CD14-positive monocyte (primary cell): Measurements from ENCODE around the gene LTBP2. TPM values are rescaled to one million over a fixed set of nuclear protein-coding genes. Genes with fewer than 3 reads are reported as not detected.
A peak's percentile ranks its signal among the peaks of the same experiment; 100 is the strongest.

Source experiments
- DNase-seq, 3 donors: peaks; one replicate each; pipeline ENCODE4 v3.0.0-alpha.2; 2011 to 2022
- H2AFZ ChIP-seq: 2 replicates; pipeline ENCODE4 v1.6.0; 2012; ENCODE audit warnings: mild to moderate bottlenecking, low read depth, low read length, inconsistent platforms; ENCODE audit not compliant: insufficient read depth, poor library complexity, severe bottlenecking
- H3K27ac ChIP-seq, 2 donors: 1 replicate in 1 of 2; 2 replicates in 1 of 2; pipeline ENCODE4 v1.5.1; 2012 to 2013; ENCODE audit warnings: low read length in 2 of 2, control low read depth in 1 of 2, inconsistent platforms in 1 of 2, low read depth in 1 of 2, mild to moderate bottlenecking in 1 of 2
- H3K27me3 ChIP-seq, 2 donors: one replicate each; pipeline versions ENCODE4 v1.6.0 to v1.6.1; 2011 to 2013; ENCODE audit warnings: low read length in 2 of 2; ENCODE audit not compliant: control insufficient read depth in 2 of 2, insufficient read depth in 2 of 2
- H3K36me3 ChIP-seq, 2 donors: replicated peaks in 1 of 2; 1 replicate in 1 of 2; 2 replicates in 1 of 2; pipeline versions ENCODE4 v1.5.1 to v1.6.1; 2012 to 2013; ENCODE audit warnings: low read length in 2 of 2, control low read depth in 1 of 2, inconsistent platforms in 1 of 2, mild to moderate bottlenecking in 1 of 2; ENCODE audit not compliant: insufficient read depth in 2 of 2, control insufficient read depth in 1 of 2
- H3K4me1 ChIP-seq, 2 donors: 1 replicate in 1 of 2; 2 replicates in 1 of 2; pipeline versions ENCODE4 v1.5.1 to v1.6.1; 2012 to 2013; ENCODE audit warnings: low read length in 2 of 2, control low read depth in 1 of 2, inconsistent platforms in 1 of 2, mild to moderate bottlenecking in 1 of 2, moderate library complexity in 1 of 2; ENCODE audit not compliant: insufficient read depth in 2 of 2, control insufficient read depth in 1 of 2
- H3K4me2 ChIP-seq: replicated peaks from 2 replicates; pipeline ENCODE3; 2012; ENCODE audit warnings: low read length, moderate library complexity, mild to moderate bottlenecking; ENCODE audit not compliant: poor library complexity, severe bottlenecking; ENCODE audit errors: extremely low read depth
- H3K4me3 ChIP-seq, 3 experiments: fragments of 200-600 bp in 1 of 3; sonication (generic) in 1 of 3; replicated peaks in 1 of 3; 1 replicate in 2 of 3; 2 replicates in 1 of 3; pipeline ENCODE4 v1.5.1; 2011 to 2013; ENCODE audit warnings: low read length in 3 of 3, mild to moderate bottlenecking in 3 of 3, control low read depth in 2 of 3, low read depth in 2 of 3, inconsistent platforms in 1 of 3, moderate library complexity in 1 of 3
- H3K79me2 ChIP-seq: 2 replicates; pipeline ENCODE4 v1.6.0; 2012; ENCODE audit warnings: mild to moderate bottlenecking, control low read depth, inconsistent platforms, low read length, moderate library complexity; ENCODE audit not compliant: insufficient read depth
- H3K9ac ChIP-seq: 2 replicates; pipeline ENCODE4 v1.6.0; 2017; ENCODE audit warnings: low read length, mild to moderate bottlenecking; ENCODE audit not compliant: insufficient read depth, poor library complexity, severe bottlenecking
- H3K9me3 ChIP-seq, 2 donors: replicated peaks in 1 of 2; 1 replicate in 1 of 2; 2 replicates in 1 of 2; pipeline versions ENCODE4 v1.5.1 to v1.6.1; 2012 to 2013; ENCODE audit warnings: low read length in 2 of 2, control low read depth in 1 of 2; ENCODE audit not compliant: control insufficient read depth in 1 of 2, insufficient read depth in 1 of 2
- H4K20me1 ChIP-seq: 2 replicates; pipeline ENCODE4 v1.6.0; 2012; ENCODE audit warnings: mild to moderate bottlenecking, low read length, control low read depth, moderate library complexity; ENCODE audit not compliant: insufficient read depth
- H3K27ac Mint-ChIP-seq, 7 donors: one replicate each; pipeline ENCODE4 v1.8.0; 2020; ENCODE audit warnings: mild to moderate bottlenecking in 7 of 7, mixed read lengths in 7 of 7, moderate library complexity in 6 of 7, inconsistent platforms in 2 of 7
- H3K27me3 Mint-ChIP-seq, 3 donors: one replicate each; pipeline ENCODE4 v1.8.0; 2021 to 2022; ENCODE audit warnings: low read depth in 3 of 3, mild to moderate bottlenecking in 3 of 3, mixed read lengths in 3 of 3, moderate library complexity in 3 of 3, inconsistent platforms in 1 of 3
- H3K36me3 Mint-ChIP-seq, 2 donors: one replicate each; pipeline ENCODE4 v1.8.0; 2020; ENCODE audit warnings: mixed read lengths in 2 of 2, inconsistent platforms in 1 of 2, mild to moderate bottlenecking in 1 of 2
- H3K4me1 Mint-ChIP-seq: one replicate; pipeline ENCODE4 v1.8.0; 2020; ENCODE audit warnings: mild to moderate bottlenecking, mixed read lengths
- H3K4me3 Mint-ChIP-seq, 2 donors: one replicate each; pipeline ENCODE4 v1.8.0; 2020; ENCODE audit warnings: mild to moderate bottlenecking in 2 of 2, mixed read lengths in 2 of 2, moderate library complexity in 1 of 2
- H3K9me3 Mint-ChIP-seq, 7 donors: one replicate each; pipeline ENCODE4 v1.8.0; 2020 to 2022; ENCODE audit warnings: mixed read lengths in 7 of 7, mild to moderate bottlenecking in 6 of 7, moderate library complexity in 6 of 7, inconsistent platforms in 2 of 7
- CTCF ChIP-seq: fragments of 200-600 bp; IDR thresholded peaks from one replicate; pipeline ENCODE4 v1.8.0; 2022; ENCODE audit warnings: antibody characterized with exemption, mild to moderate bottlenecking
- WGBS: methylation state at CpG from one replicate; pipeline ENCODE4 v1.1.5; 2013; ENCODE audit warnings: missing lambda C conversion rate; ENCODE audit not compliant: insufficient coverage; 5-methylcytosine and 5-hydroxymethylcytosine counted together
- intact Hi-C, 2 donors: fragments of 100-400 bp; cut with micrococcal nuclease; formaldehyde crosslinking; loops; one replicate each; pipeline versions ENCODE4 v1.15.0 to v1.15.1; 2023
- polyA plus RNA-seq, 3 donors: library from polyadenylated mRNA; depleted of rRNA in 1 of 3; unstranded in 2 of 3; stranded (reverse) in 1 of 3; fragments of 300-500 nt in 2 of 3; fragments of >200 nt in 1 of 3; fragmentation: Illumina TruSeq in 2 of 3; gene quantifications; 1 replicate in 2 of 3; 2 replicates in 1 of 3; pipeline ENCODE4 v1.2.3, GENCODE V29; 2012 to 2021

Gene LTBP2
- polyA plus RNA-seq, 3 donors, result 0.04 to 0.24 (median 0.11) TPM

DNA sequence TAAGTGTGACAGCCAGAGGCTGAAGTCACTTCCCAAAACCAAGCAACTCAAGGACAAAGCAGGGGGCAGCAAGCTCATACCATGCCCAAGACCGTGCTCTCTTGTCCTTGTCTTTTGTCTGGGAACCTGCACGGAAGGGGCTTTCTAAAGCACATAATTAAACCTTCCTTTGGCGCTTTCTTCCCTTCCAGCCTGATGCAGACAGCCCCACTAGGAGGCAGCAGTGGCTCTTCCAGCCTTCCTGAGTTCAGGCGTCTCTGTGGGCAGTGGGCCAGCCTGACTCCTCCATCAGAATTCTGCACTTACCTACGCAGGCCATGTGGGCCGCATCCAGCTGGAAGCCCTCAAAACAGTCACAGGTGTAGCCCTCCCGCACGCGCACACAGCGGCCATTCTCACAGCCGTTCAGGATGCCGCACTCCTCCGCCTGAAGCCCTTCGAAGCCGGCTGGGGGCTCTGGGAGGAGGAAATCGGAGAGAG lies 110.9 kb downstream of the LTBP2 start:
- TF ChIP-seq CTCF, result no peak
- Histone ChIP-seq H3K27ac (no peak overlapping the region), H3K4me1 (no peaks in the 10 kb centered on the region), H3K4me3 (no peak overlapping the region), H3K9me3 (no peaks in the 10 kb centered on the region), H2AFZ (no peak overlapping the region), H3K27me3 (no peaks in the 10 kb centered on the region), H4K20me1 (no peaks in the 10 kb centered on the region), H3K9ac (no peak overlapping the region), H3K79me2 (no peaks in the 10 kb centered on the region), H3K36me3 (no peaks in the 10 kb centered on the region), H3K4me2 (no peak overlapping the region)
- H3K9me3 Mint-ChIP-seq, result no peaks in the 10 kb centered on the region
- H3K4me1 Mint-ChIP-seq, result peaks cover 8% of the 10 kb centered on the region
- WGBS, result 79% methylated on average over 16 of the region's 16 CpGs
- H3K36me3 Mint-ChIP-seq, result peaks cover 2 to 10% of the 10 kb centered on the region in 2 donors
- H3K27ac Mint-ChIP-seq, result peak overlapping the region in 1 of 7 donors; percentile 63
- DNase-seq, result no peak
- intact Hi-C loops, result no loop called here
- H3K27me3 Mint-ChIP-seq, result peaks cover 0 to 2% (median 0%) of the 10 kb centered on the region in 3 donors
- no peak overlapping the region for H3K4me3 Mint-ChIP-seq

DNA sequence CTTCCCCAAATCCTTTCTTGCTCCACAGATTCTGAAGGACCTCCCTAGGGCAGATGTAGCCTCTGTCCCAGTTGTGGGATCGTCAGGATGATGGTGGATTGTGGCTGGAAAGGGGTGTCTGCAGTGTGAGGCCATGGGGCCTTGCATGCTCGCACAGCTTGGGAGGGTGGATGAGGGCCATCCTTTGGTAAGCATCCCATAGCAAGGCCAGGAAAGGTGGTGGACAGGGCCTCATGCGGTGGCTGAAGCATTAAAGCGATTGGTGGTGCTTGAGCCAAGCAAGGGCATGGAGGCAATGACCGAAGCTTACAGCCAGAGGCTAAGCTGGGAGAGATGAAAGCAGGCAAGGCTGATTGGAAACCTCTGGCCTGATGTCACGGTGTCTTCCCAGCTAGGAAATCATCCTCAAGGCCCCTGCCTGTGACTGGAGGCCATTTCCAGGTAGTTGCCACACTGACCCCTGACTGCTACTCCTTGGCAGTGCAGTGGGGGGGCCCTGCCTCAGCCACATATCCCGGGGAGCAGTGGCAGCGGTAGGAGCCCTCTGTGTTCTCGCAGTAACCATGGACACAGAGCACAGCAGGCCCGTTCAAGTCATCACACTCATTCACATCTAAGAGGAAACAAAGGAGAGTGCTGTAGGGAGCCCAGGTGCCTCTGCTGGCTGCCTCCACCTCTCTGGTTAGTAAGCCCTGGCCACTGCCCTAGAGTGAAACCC lies 111.5 kb downstream of the LTBP2 start:
- Histone ChIP-seq H2AFZ (no peak overlapping the region), H3K4me3 (no peak overlapping the region), H3K9me3 (no peaks in the 10 kb centered on the region), H3K4me2 (no peak overlapping the region), H3K79me2 (no peaks in the 10 kb centered on the region), H3K36me3 (no peaks in the 10 kb centered on the region), H3K9ac (no peak overlapping the region), H3K4me1 (peaks cover 0 to under 1% of the 10 kb centered on the region in 2 donors), H3K27me3 (no peaks in the 10 kb centered on the region), H4K20me1 (no peaks in the 10 kb centered on the region), H3K27ac (no peak overlapping the region)
- WGBS, result 93% methylated on average over 7 of the region's 10 CpGs
- H3K36me3 Mint-ChIP-seq, result peaks cover 2 to 13% of the 10 kb centered on the region in 2 donors
- peaks cover 8% of the 10 kb centered on the region for H3K4me1 Mint-ChIP-seq
- peak overlapping the region in 1 of 7 donors; percentile 32 for H3K27ac Mint-ChIP-seq
- DNase-seq, result no peak
- H3K27me3 Mint-ChIP-seq, result peaks cover 0 to 2% (median 0%) of the 10 kb centered on the region in 3 donors
- intact Hi-C loops, result no loop called here
- no peaks in the 10 kb centered on the region for H3K9me3 Mint-ChIP-seq
- no peak for TF ChIP-seq CTCF
- no peak overlapping the region for H3K4me3 Mint-ChIP-seq
